Muscle of leg (tissue), 11 donors: ENCODE results near the gene C10orf53. TPM values are rescaled to one million over a fixed set of nuclear protein-coding genes. Genes with fewer than 3 reads are reported as not detected.

Experiments
- DNase-seq: peaks from one replicate; pipeline ENCODE4 v3.0.0; 2013
- H3K27ac ChIP-seq: one replicate; pipeline ENCODE4 v1.5.1; 2013; ENCODE audit warnings: mild to moderate bottlenecking, low read length, control low read depth
- H3K27me3 ChIP-seq: one replicate; pipeline ENCODE4 v1.6.1; 2013; ENCODE audit warnings: low read length; ENCODE audit not compliant: control insufficient read depth, insufficient read depth
- H3K36me3 ChIP-seq: one replicate; pipeline ENCODE4 v1.6.1; 2013; ENCODE audit warnings: low read length; ENCODE audit not compliant: control insufficient read depth, insufficient read depth
- H3K4me1 ChIP-seq: one replicate; pipeline ENCODE4 v1.6.1; 2013; ENCODE audit warnings: low read length; ENCODE audit not compliant: control insufficient read depth, insufficient read depth
- H3K4me3 ChIP-seq: one replicate; pipeline ENCODE4 v1.5.1; 2013; ENCODE audit warnings: low read length, control low read depth
- H3K9me3 ChIP-seq: replicated peaks from 2 replicates; pipeline ENCODE4 v1.6.1; 2013; ENCODE audit warnings: low read depth, low read length; ENCODE audit not compliant: control insufficient read depth
- WGBS: methylation state at CpG from one replicate; pipeline ENCODE4 v1.1.5; 2013; ENCODE audit warnings: missing lambda C conversion rate; ENCODE audit not compliant: insufficient coverage; 5-methylcytosine and 5-hydroxymethylcytosine counted together
- polyA plus RNA-seq, 8 donors: library from polyadenylated mRNA; unstranded; fragments of 120-200 nt; gene quantifications; one replicate each; pipeline versions ENCODE4 v1.2.1 to v1.2.3, GENCODE V29; 2013; ENCODE audit warnings: inconsistent platforms in 1 of 8, low replicate concordance in 1 of 8; ENCODE audit not compliant: insufficient read length in 8 of 8, insufficient read depth in 1 of 8
- total RNA-seq: library from RNA; stranded (reverse); fragments of 120-200 nt; gene quantifications from one replicate; pipeline ENCODE4 v1.2.4, GENCODE V29; 2013

C10orf53 gene
- total and polyA plus RNA-seq, 9 donors = not detected

DNA sequence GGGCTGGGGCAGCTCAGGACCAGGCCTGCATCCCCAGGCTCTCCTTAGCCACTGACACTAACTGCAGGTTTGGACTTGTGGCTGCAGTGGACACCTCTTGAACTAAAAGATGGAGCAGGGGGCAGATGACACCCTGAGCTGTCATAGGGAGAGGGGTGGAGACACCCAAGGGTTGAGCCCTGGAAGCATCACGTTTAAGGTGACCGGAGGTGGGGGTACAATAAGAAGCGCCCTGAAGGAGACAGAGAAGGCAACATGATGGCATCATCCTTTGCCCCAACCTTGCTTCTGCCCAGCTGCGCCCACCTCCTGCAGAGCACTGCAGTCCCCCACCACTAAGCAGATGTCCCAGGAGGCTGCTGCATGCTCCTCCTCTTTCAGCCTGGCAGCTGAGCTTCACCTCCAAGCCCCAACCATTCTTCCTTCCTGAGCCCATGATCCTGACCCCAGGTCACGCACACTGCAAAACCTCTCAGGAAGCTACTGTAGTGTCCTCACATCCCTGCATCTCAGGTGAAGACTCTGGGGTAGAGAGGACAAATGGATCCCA, 57.2 kb downstream of the C10orf53 start:
- 84% methylated on average over 4 of the region's 5 CpGs for WGBS
- H3K27me3 ChIP-seq = no peaks in the 10 kb centered on the region
- no peak for DNase-seq
- no peak overlapping the region for H3K27ac ChIP-seq
- H3K4me3 ChIP-seq = no peak overlapping the region
- no peaks in the 10 kb centered on the region for H3K36me3 ChIP-seq
- no peaks in the 10 kb centered on the region for H3K9me3 ChIP-seq
- no peaks in the 10 kb centered on the region for H3K4me1 ChIP-seq

DNA sequence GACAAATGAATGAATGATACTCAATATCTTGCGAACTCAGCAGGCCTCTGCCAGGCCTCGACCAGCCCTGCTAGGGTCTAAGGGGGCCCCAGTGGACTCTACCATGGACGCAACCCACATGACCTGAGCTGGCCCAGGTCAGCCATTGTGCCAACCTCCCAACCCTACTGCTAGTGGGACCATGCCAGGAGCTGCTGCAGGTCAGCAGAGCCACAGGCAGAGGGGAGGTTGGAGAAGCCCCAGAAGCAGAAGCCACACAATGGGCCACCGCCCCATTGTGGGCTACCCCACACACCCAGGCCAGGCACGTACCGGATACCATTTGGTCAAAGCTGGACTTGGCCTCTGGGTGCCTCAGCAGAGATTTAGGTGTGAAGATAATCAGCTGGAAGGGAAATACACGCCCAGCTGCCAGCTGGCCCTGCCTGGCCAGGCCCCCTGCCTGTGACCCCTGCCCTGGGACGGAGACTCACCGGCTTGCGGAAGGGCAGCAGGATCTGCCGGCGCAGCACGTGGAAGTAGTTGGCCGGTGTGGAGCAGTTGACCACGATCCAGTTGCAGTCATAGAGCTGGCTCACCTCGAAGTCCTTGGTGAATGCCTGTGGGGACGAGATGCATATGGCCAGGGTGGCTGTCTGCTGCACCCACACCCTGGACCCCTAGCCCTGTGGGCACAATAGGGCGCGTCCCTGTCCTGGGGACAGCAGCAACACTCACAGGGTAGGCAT, 58.2 kb downstream of the C10orf53 start:
- no peak overlapping the region for H3K4me3 ChIP-seq
- no peak for DNase-seq
- H3K4me1 ChIP-seq = no peaks in the 10 kb centered on the region
- 83% methylated on average over 14 of the region's 19 CpGs for WGBS
- no peaks in the 10 kb centered on the region for H3K9me3 ChIP-seq
- H3K36me3 ChIP-seq = no peaks in the 10 kb centered on the region
- no peak overlapping the region for H3K27ac ChIP-seq
- no peaks in the 10 kb centered on the region for H3K27me3 ChIP-seq

DNA sequence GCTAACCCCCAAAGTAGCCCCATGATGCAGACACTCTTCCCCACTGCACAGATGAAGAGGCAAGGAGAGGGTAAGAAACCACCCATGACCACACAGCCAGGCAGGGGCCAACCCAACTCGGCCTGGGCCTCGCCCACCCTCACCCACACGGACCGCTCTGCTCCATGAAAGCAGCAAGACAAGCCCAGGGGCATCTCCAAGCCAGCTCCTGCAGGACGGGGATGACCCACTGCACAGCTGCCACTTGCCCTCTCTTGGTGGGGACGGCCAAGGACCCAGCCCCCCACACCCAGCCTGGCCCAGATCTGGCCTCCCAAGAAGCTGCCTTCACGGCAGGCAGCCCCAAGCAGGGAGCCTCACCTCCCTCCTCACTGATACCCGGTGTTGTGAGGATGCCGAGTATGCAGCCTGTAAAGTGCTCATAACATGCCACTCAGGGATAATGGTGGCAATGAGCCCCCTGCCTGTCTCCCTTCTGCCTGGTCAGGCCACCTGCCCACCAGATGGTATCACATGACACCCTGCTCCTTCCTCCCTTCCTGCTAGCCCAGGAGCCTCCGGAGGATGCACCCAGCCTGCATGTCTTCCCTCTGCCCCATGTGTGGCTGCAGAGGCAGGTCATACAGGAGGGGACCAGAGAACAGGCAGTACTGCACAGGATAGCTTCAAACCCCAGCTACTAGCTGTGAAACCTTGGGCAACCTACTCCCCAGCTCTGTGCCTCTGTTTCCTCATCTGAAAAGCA, 59.3 kb downstream of the C10orf53 start:
- DNase-seq = no peak
- Histone ChIP-seq H3K4me1 (no peaks in the 10 kb centered on the region), H3K9me3 (no peaks in the 10 kb centered on the region), H3K36me3 (no peaks in the 10 kb centered on the region), H3K27ac (no peak overlapping the region), H3K4me3 (no peak overlapping the region), H3K27me3 (no peaks in the 10 kb centered on the region)
- WGBS = 61% methylated on average over 8 of the region's 10 CpGs

DNA sequence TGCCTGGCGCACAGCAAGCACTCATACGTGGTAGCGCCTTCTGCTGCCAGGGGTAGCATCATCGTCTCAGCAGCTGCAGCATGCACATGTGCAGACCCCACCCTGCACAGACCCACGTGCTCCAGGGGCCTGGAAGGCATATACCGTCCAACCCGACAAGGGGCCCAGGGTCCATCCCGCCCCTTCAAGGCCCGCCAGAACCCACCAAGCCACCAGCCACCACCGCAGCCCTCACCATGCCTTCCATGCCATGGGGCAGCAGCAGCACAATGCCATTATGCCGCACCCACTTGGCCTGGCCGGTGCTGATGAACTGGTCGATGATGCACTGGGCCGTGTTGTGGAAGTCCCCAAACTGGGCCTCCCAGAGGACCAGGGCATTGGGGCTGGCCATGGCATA, 60.0 kb downstream of the C10orf53 start:
- Histone ChIP-seq H3K9me3 (no peaks in the 10 kb centered on the region), H3K4me3 (no peak overlapping the region), H3K4me1 (no peaks in the 10 kb centered on the region), H3K27ac (no peak overlapping the region), H3K27me3 (no peaks in the 10 kb centered on the region), H3K36me3 (no peaks in the 10 kb centered on the region)
- DNase-seq = no peak
- WGBS = 75% methylated on average over 14 of the region's 14 CpGs

DNA sequence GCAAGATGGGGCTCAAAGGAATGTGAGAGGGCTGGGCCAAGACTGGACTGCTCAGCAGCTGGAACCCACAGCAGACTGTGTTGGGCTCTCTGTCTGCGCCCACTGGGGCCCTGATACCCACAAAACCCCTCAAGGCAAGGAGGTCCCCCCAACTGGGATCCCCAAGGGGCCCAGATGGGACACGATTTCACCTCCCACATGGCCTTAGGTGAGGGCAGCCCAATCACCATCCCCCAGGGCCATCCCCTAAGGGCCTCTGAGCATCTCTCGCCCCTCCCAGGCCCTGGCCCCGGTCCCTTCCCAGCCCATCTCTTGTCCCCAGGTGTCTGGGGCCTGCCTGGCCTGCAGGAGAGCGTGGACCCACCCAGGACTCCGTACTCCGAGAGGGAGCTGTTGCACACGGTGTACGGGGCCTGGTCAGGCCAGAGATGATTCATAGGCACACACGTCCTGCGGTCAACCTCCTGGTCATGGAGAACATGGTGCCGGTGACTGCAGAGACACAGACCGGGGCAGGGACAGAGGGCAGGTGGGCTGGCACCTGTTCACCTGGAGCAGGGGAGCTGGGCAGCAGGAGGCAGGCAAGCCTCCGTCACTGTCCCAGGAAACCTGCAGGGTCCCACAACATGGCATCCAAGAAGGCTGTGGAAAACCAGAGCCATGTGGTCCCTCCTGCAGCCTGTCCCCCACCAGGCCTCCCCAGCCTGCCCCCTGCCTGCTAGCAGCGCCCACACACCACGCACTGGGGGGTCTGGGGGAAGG, 61.1 kb downstream of the C10orf53 start:
- WGBS = 85% methylated on average over 13 of the region's 16 CpGs
- Histone ChIP-seq H3K4me1 (no peaks in the 10 kb centered on the region), H3K4me3 (no peak overlapping the region), H3K9me3 (no peaks in the 10 kb centered on the region), H3K27ac (no peak overlapping the region), H3K27me3 (no peaks in the 10 kb centered on the region), H3K36me3 (no peaks in the 10 kb centered on the region)
- DNase-seq = no peak

DNA sequence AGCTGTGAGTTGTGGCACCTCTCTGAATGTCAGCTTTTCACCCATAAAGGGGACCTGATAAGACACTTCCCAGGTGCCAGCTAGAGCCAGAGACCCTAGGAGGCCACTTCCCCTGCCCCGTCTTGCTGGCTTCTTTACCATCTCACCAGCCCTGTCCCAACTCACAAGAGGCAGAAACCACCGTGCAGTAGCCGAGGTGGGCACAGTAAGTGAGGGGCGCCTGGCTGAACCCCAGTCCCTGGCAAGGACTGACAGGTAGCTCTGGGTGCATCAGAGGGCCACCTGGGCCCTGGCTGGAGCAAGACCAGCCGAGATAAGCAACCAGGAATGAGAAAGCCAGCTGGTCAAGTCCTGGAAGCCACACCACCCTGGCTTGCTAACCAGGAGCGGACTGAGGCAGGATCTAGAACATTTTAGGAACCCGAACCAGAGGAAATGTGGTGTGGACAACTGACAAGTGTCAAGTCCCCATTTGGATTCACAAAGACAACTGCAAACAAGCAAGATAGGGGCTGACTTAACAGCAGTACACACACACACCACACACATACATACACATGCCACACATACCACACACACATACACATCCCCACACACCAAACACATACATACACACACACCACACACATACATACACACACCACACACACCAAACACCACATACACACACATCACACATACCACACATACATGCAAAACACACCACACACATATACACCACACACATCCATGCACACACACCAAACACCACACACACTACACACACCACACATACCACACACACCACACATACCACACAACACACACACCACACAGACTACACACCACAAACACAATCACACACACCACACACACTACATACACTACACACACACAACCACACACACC, 61.9 kb downstream of the C10orf53 start:
- Histone ChIP-seq H3K4me3 (no peak overlapping the region), H3K27ac (no peak overlapping the region), H3K36me3 (no peaks in the 10 kb centered on the region), H3K27me3 (no peaks in the 10 kb centered on the region), H3K4me1 (no peaks in the 10 kb centered on the region), H3K9me3 (no peaks in the 10 kb centered on the region)
- no peak for DNase-seq
- 57% methylated on average over 6 of the region's 7 CpGs for WGBS

DNA sequence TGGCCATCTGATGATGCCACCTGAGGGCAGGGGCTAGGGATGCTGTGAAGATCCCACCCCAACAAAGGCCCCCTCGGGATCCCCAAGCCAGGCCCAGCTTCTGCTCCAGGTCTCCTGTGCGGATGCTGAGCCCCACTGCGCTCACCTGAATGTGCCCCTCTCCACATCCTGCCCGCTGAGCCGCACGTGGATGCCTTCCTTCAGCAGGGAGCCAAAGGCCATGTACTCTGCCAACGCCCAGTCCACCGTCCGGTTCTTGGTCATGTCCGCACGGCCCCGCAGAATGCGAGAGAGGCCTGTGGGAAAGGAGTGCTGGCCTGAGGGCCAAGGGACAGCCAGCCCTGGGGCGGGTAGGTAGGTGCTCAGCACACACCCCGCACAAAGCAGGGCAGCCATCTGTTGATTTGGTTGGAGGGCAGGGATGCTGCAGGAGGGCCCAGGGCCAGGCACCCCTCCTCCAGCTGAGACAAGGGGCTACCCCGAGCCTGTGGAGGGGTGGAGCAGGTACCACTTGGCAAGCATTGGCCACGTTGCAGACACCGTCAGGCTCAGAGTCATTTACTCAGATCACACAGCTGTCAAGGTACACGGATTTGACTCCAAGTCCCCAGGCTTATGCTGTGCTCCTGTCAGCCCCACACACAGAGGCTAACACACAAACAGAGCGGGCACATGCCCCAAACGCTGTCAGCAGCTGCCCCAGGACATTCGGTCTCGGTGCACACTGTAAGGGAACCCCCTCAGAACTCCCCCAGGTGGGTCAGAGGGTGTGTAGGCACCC, 63.4 kb downstream of the C10orf53 start:
- WGBS = 88% methylated on average over 22 of the region's 23 CpGs
- H3K36me3 ChIP-seq = no peaks in the 10 kb centered on the region
- H3K4me3 ChIP-seq = no peak overlapping the region
- no peak overlapping the region for H3K27ac ChIP-seq
- H3K27me3 ChIP-seq = no peaks in the 10 kb centered on the region
- no peaks in the 10 kb centered on the region for H3K9me3 ChIP-seq
- no peaks in the 10 kb centered on the region for H3K4me1 ChIP-seq
- DNase-seq = no peak

DNA sequence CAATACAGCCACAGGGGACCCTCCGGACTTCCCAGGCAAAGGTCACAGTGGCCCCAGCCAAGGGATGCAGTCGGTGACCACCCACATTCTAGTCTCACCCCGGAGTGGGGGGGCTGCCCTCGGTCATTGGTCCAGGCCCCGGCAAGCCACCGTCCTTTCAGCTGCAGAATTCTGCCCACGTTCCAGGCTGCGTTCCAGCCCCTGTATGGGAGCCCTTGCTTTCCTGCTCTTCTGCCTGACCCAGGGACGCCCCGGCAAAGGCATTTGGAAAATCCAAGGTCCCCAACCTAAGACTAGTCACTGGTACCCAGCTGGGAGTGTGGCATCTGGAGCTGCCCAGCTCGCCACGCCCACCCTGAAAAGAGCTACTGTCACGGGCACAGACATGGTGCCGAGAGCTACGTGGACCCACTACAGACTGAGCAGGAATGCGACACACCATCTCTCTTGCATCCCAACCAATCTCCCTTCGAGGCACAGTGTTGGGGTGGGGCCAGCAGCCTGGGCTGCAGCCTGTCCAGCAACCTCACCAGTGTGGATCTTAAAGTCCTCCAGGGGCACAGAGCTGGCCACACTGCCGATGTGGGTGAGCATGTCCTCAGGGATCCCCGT, 64.1 kb downstream of the C10orf53 start:
- WGBS = 78% methylated on average over 18 of the region's 19 CpGs
- no peaks in the 10 kb centered on the region for H3K36me3 ChIP-seq

More for the DNA sequence above, 64.1 kb downstream of the C10orf53 start:
- Histone ChIP-seq H3K4me3 (no peak overlapping the region), H3K4me1 (no peaks in the 10 kb centered on the region), H3K27ac (no peak overlapping the region), H3K27me3 (no peaks in the 10 kb centered on the region), H3K9me3 (no peaks in the 10 kb centered on the region)
- DNase-seq = no peak
